OCI-LY1 (cell line): ENCODE measurements around the gene SLC28A3.
"Not testable (repeated sequence)": the region's sequence is repeated elsewhere in the genome, so short reads cannot be mapped to it uniquely, and the experiment has no call there.

Experiments used
- H2AFZ ChIP-seq: fragments of 200-600 bp; sonication (generic), shearing (Covaris generic); 2 replicates; pipeline ENCODE4 v1.6.0; 2014; ENCODE audit warnings: antibody characterized with exemption, mild to moderate bottlenecking, low read length
- H3F3A ChIP-seq: fragments of 200-600 bp; sonication (generic), shearing (Covaris generic); 2 replicates; pipeline ENCODE4 v1.6.0; 2014; ENCODE audit warnings: mild to moderate bottlenecking, antibody characterized with exemption, low read length, moderate library complexity; ENCODE audit not compliant: insufficient read depth
- H3K27ac ChIP-seq: fragments of 200-600 bp; sonication (generic); 2 replicates; pipeline ENCODE4 v1.5.1; 2014; ENCODE audit warnings: low read length, mixed run types, mild to moderate bottlenecking, low read depth; ENCODE audit not compliant: poor library complexity, severe bottlenecking
- H3K27me3 ChIP-seq: fragments of 200-600 bp; sonication (generic); 2 replicates; pipeline ENCODE4 v1.6.0; 2014; ENCODE audit warnings: antibody characterized with exemption, mild to moderate bottlenecking, low read length, moderate library complexity; ENCODE audit not compliant: insufficient read depth
- H3K36me3 ChIP-seq: fragments of 200-600 bp; sonication (generic); 2 replicates; pipeline ENCODE4 v1.6.1; 2014; ENCODE audit warnings: mild to moderate bottlenecking, antibody characterized with exemption, low read length, moderate library complexity, mixed read lengths; ENCODE audit not compliant: insufficient read depth
- H3K4me1 ChIP-seq: fragments of 200-600 bp; sonication (generic); 2 replicates; pipeline ENCODE4 v1.5.1; 2014; ENCODE audit warnings: mild to moderate bottlenecking, low read length, moderate library complexity; ENCODE audit not compliant: insufficient read depth, severe bottlenecking
- H3K4me2 ChIP-seq: fragments of 200-600 bp; sonication (generic), shearing (Covaris generic); 2 replicates; pipeline ENCODE4 v1.6.1; 2014; ENCODE audit warnings: low read length
- H3K4me3 ChIP-seq: fragments of 200-600 bp; sonication (generic); 2 replicates; pipeline ENCODE4 v1.5.1; 2014; ENCODE audit warnings: low read length, low read depth, mild to moderate bottlenecking, mixed read lengths; ENCODE audit not compliant: poor library complexity, severe bottlenecking
- H3K79me2 ChIP-seq: fragments of 200-600 bp; shearing (Covaris generic); 2 replicates; pipeline ENCODE4 v1.6.1; 2016; ENCODE audit warnings: mixed run types, low read length, mixed read lengths; ENCODE audit not compliant: insufficient read depth
- H3K9ac ChIP-seq: fragments of 200-600 bp; sonication (generic), shearing (Covaris generic); 2 replicates; pipeline ENCODE4 v1.6.1; 2014; ENCODE audit warnings: mild to moderate bottlenecking, low read length, mixed read lengths
- H3K9me2 ChIP-seq: fragments of 200-600 bp; sonication (generic), shearing (Covaris generic); 2 replicates; pipeline ENCODE4 v1.6.1; 2014; ENCODE audit warnings: low read depth, mild to moderate bottlenecking, low read length, mixed read lengths
- H3K9me3 ChIP-seq: fragments of 200-600 bp; shearing (Covaris generic); 2 replicates; pipeline ENCODE4 v1.6.1; 2014; ENCODE audit warnings: low read length, mixed read lengths
- H4K20me1 ChIP-seq: fragments of 200-600 bp; sonication (generic), shearing (Covaris generic); 2 replicates; pipeline ENCODE4 v1.6.0; 2016; ENCODE audit warnings: mild to moderate bottlenecking, low read length; ENCODE audit not compliant: insufficient read depth
- CTCF ChIP-seq: fragments of 200-600 bp; sonication (generic), shearing (Covaris generic); IDR thresholded peaks from 2 replicates; pipeline ENCODE4 v1.5.1; 2017; ENCODE audit warnings: mild to moderate bottlenecking, antibody characterized with exemption, low read length, moderate library complexity, mixed read lengths
- EZH2 ChIP-seq: fragments of 200-600 bp; sonication (generic), shearing (Covaris generic); IDR thresholded peaks from 2 replicates; pipeline ENCODE4 v1.8.0; 2017; ENCODE audit warnings: borderline replicate concordance, mixed run types, mild to moderate bottlenecking, antibody characterized with exemption, low read length, moderate library complexity, mixed read lengths

Gene SLC28A3

GRCh38 chr9:84368601-84369000 is 28.0 kb upstream of the SLC28A3 start:
- no peaks in the 10 kb centered on the region for H3K4me1 ChIP-seq
- H3K27me3 ChIP-seq: no peaks in the 10 kb centered on the region
- no peak overlapping the region for H3K9ac ChIP-seq
- H3K27ac ChIP-seq: no peak overlapping the region
- no peak overlapping the region for H2AFZ ChIP-seq
- H3K9me2 ChIP-seq: no peaks in the 10 kb centered on the region
- H4K20me1 ChIP-seq: no peaks in the 10 kb centered on the region
- no peak overlapping the region for H3K4me2 ChIP-seq
- H3K36me3 ChIP-seq: no peaks in the 10 kb centered on the region
- no peaks in the 10 kb centered on the region for H3K9me3 ChIP-seq
- no peaks in the 10 kb centered on the region for H3K79me2 ChIP-seq
- no peak for TF ChIP-seq EZH2
- no peak overlapping the region for H3K4me3 ChIP-seq
- no peaks in the 10 kb centered on the region for H3F3A ChIP-seq

- H3K79me2 ChIP-seq, H2AFZ ChIP-seq, H3K36me3 ChIP-seq, H3K4me3 ChIP-seq, H3K27me3 ChIP-seq, H4K20me1 ChIP-seq, H3F3A ChIP-seq, H3K9me2 ChIP-seq, H3K9ac ChIP-seq, H3K4me2 ChIP-seq, H3K9me3 ChIP-seq, H3K4me1 ChIP-seq, H3K27ac ChIP-seq: not testable (repeated sequence)
These were observed 27.2 kb upstream of the SLC28A3 start for GRCh38 chr9:84367726-84368125.

- Histone ChIP-seq H3K27ac (no peak overlapping the region), H3K79me2 (no peaks in the 10 kb centered on the region), H3K4me1 (no peaks in the 10 kb centered on the region), H4K20me1 (no peaks in the 10 kb centered on the region), H3F3A (no peaks in the 10 kb centered on the region), H3K9me3 (no peaks in the 10 kb centered on the region), H3K9ac (no peak overlapping the region), H2AFZ (no peak overlapping the region), H3K4me3 (no peak overlapping the region), H3K9me2 (no peaks in the 10 kb centered on the region), H3K27me3 (no peaks in the 10 kb centered on the region), H3K4me2 (no peak overlapping the region), H3K36me3 (no peaks in the 10 kb centered on the region)
- TF ChIP-seq CTCF (no peak), EZH2 (no peak)
These were observed 26.1 kb upstream of the SLC28A3 start for GRCh38 chr9:84366683-84367082.

- not testable (repeated sequence) for H3K36me3 ChIP-seq, H3K4me3 ChIP-seq, H2AFZ ChIP-seq, H3F3A ChIP-seq, H3K9me3 ChIP-seq, H3K4me1 ChIP-seq, H3K9ac ChIP-seq, H3K27ac ChIP-seq, H3K79me2 ChIP-seq, H3K4me2 ChIP-seq, H3K9me2 ChIP-seq, H4K20me1 ChIP-seq, H3K27me3 ChIP-seq
These were observed 24.4 kb upstream of the SLC28A3 start for GRCh38 chr9:84364894-84365490.

GRCh38 chr9:84361645-84362044 is 21.1 kb upstream of the SLC28A3 start:
- no peaks in the 10 kb centered on the region for H3K9me3 ChIP-seq
- no peaks in the 10 kb centered on the region for H4K20me1 ChIP-seq
- H3F3A ChIP-seq: no peaks in the 10 kb centered on the region
- H2AFZ ChIP-seq: no peak overlapping the region
- TF ChIP-seq EZH2 (no peak), CTCF (no peak)
- H3K4me1 ChIP-seq: no peaks in the 10 kb centered on the region
- no peak overlapping the region for H3K4me2 ChIP-seq
- H3K9me2 ChIP-seq: no peaks in the 10 kb centered on the region
- H3K4me3 ChIP-seq: no peak overlapping the region
- H3K79me2 ChIP-seq: no peaks in the 10 kb centered on the region
- H3K27ac ChIP-seq: no peak overlapping the region
- H3K36me3 ChIP-seq: no peaks in the 10 kb centered on the region
- no peaks in the 10 kb centered on the region for H3K27me3 ChIP-seq
- H3K9ac ChIP-seq: no peak overlapping the region
